ENCODE results near the gene KRTAP4-7.
"Not testable (repeated sequence)": the region's sequence is repeated elsewhere in the genome, so short reads cannot be mapped to it uniquely, and the experiment has no call there.

The KRTAP4-7 gene

GRCh38 chr17:41058741-41059140 lies 25.2 kb upstream of the KRTAP4-7 start:
- H3K27ac Mint-ChIP-seq: no peak overlapping the region
- peaks cover 24% of the 10 kb centered on the region for H3K27me3 Mint-ChIP-seq
- H3K4me3 Mint-ChIP-seq: no peak overlapping the region
- H3K9me3 Mint-ChIP-seq: peaks cover 2% of the 10 kb centered on the region
- no peaks in the 10 kb centered on the region for H3K4me1 Mint-ChIP-seq
- DNase-seq (ENCODE audit: low spot score in 2 of 2) (no peak), ATAC-seq (ENCODE audit: low read depth) (no peak)
- H3K36me3 Mint-ChIP-seq: peaks cover 2% of the 10 kb centered on the region

- H3K4me3 Mint-ChIP-seq; ATAC-seq (ENCODE audit: low read depth); H3K4me1 Mint-ChIP-seq; H3K27ac Mint-ChIP-seq; H3K9me3 Mint-ChIP-seq; H3K36me3 Mint-ChIP-seq; DNase-seq (ENCODE audit: low spot score in 2 of 2): not testable (repeated sequence)
- H3K27me3 Mint-ChIP-seq: peaks cover 21% of the 10 kb centered on the region
These were observed 24.5 kb upstream of the KRTAP4-7 start for GRCh38 chr17:41059276-41060051.

- no peak for DNase-seq (ENCODE audit: low spot score in 2 of 2)
- H3K9me3 Mint-ChIP-seq: peaks cover 2% of the 10 kb centered on the region
- no peak for ATAC-seq (ENCODE audit: low read depth)
- H3K36me3 Mint-ChIP-seq: peaks cover 2% of the 10 kb centered on the region
- H3K27me3 Mint-ChIP-seq: peaks cover 21% of the 10 kb centered on the region
- H3K4me3 Mint-ChIP-seq: no peak within 1 kb of the TSS
- H3K27ac Mint-ChIP-seq: no peak within 1 kb of the TSS
- no peaks in the 10 kb centered on the region for H3K4me1 Mint-ChIP-seq
These were observed 23.8 kb upstream of the KRTAP4-7 start, which contains the start of gene KRTAP2-3 for GRCh38 chr17:41060052-41060604. Gene KRTAP2-3, minus strand, starts transcription at chr17:41060114. Its CDS starts 64 bp downstream, at chr17:41060050.

DNA sequence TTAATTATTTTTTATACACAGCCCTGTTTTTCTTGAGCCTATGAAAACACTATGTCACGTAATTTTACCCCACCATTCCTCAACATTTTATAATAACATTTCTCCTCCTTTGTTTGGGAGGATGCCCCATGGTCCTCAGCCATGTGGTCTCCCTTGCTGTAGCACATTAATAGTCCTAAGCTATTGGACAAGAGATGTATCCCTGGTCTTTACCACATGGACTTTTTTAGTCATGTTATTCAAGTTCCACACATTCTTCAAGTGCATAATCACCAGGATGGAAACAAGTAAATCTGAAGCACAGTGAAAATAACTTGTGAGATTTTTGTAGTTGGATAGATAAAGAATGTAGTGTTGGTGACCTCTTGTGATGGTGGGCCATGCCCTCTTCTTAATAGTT lies 22.0 kb upstream of the KRTAP4-7 start:
- Mint-ChIP-seq H3K27me3 (peaks cover 25% of the 10 kb centered on the region), H3K36me3 (peaks cover 2% of the 10 kb centered on the region), H3K4me3 (no peak overlapping the region), H3K4me1 (no peaks in the 10 kb centered on the region), H3K9me3 (peaks cover 2% of the 10 kb centered on the region), H3K27ac (no peak overlapping the region)
- DNase-seq (ENCODE audit: low spot score in 2 of 2): no peak
- no peak for ATAC-seq (ENCODE audit: low read depth)

- DNase-seq (ENCODE audit: low spot score in 2 of 2) (no peak), ATAC-seq (ENCODE audit: low read depth) (no peak)
- H3K4me1 Mint-ChIP-seq: no peaks in the 10 kb centered on the region
- no peak overlapping the region for H3K27ac Mint-ChIP-seq
- H3K4me3 Mint-ChIP-seq: no peak overlapping the region
- H3K36me3 Mint-ChIP-seq: no peaks in the 10 kb centered on the region
- H3K27me3 Mint-ChIP-seq: peaks cover 20% of the 10 kb centered on the region
- H3K9me3 Mint-ChIP-seq: no peaks in the 10 kb centered on the region
These were observed 20.5 kb upstream of the KRTAP4-7 start for GRCh38 chr17:41063449-41063848.

DNA sequence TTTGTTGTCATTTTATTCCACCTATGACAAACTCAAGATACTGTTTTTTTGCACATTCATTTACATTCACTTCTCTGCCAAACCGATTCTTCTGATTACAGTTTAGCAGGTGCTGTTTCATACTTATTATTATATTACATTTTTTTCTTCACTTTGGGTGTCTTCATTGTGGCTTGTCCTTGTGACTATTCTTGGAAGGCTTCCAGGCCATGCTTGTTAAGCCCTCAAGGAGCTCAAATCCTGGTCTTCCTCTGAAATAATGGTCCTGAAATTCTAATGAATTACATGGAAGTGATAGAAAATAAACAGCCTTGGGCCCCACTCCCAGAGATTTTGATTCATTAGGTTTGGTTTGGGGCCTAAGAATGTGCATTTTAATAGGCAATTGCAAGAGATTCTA lies 19.6 kb upstream of the KRTAP4-7 start:
- no peaks in the 10 kb centered on the region for H3K9me3 Mint-ChIP-seq
- no peak overlapping the region for H3K4me3 Mint-ChIP-seq
- H3K36me3 Mint-ChIP-seq: no peaks in the 10 kb centered on the region
- no peaks in the 10 kb centered on the region for H3K4me1 Mint-ChIP-seq
- ATAC-seq (ENCODE audit: low read depth): no peak
- no peak overlapping the region for H3K27ac Mint-ChIP-seq
- peaks cover 20% of the 10 kb centered on the region for H3K27me3 Mint-ChIP-seq
- DNase-seq (ENCODE audit: low spot score in 2 of 2): no peak

GRCh38 chr17:41065016-41065689 lies 18.8 kb upstream of the KRTAP4-7 start:
- H3K27me3 Mint-ChIP-seq: peaks cover 19% of the 10 kb centered on the region
- not testable (repeated sequence) for ATAC-seq (ENCODE audit: low read depth); H3K4me1 Mint-ChIP-seq; H3K4me3 Mint-ChIP-seq; H3K36me3 Mint-ChIP-seq; DNase-seq (ENCODE audit: low spot score in 2 of 2); H3K27ac Mint-ChIP-seq; H3K9me3 Mint-ChIP-seq

DNA sequence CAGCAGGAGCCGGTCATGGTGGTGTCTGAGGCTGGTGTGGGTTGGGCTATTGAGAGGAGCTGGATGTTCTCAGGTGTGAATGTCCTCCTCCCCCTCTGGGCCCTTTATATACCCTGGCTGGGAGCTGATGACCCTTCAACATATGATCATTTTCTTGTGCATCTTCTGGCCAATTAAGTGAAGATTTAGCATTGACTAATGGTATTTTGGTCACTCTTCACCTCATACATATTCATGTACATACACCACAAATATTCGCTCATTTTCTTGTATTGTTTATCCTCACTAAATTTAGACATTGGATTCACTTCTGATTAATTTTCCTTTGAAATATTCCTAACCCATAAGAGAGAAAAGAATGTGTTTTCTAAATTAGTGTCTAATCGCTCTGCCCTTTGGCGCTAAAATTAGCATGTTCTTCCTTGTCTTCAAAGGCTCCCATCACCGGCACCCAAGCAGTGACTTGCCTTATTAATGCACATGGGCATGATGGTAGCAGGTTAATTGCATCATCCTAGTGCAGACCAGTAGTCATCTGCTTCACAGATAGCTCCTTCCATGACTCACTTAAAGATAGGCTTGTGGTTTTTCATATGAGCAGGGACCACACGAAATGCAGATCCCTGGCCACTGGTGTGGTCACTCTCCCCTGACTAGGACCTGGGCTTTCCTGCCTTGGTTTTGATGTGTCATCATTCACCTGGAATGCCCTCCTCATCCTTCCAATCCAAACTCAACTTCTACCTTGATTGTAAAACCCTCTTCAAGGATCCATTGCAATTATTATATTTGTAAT lies 17.9 kb upstream of the KRTAP4-7 start, which contains the start of gene KRTAP2-4:
TSS of gene KRTAP2-4 (minus strand) at position 51 of the 796 bp plus-strand sequence. CDS start at position 17, 34 bp downstream.
- ATAC-seq (ENCODE audit: low read depth) (no peak), DNase-seq (ENCODE audit: low spot score in 2 of 2) (no peak)
- H3K4me1 Mint-ChIP-seq: no peaks in the 10 kb centered on the region
- H3K36me3 Mint-ChIP-seq: no peaks in the 10 kb centered on the region
- peaks cover 13% of the 10 kb centered on the region for H3K27me3 Mint-ChIP-seq
- no peak within 1 kb of the TSS for H3K27ac Mint-ChIP-seq
- H3K4me3 Mint-ChIP-seq: no peak within 1 kb of the TSS
- no peaks in the 10 kb centered on the region for H3K9me3 Mint-ChIP-seq

GRCh38 chr17:41067281-41067680 lies 16.7 kb upstream of the KRTAP4-7 start:
- peaks cover 16% of the 10 kb centered on the region for H3K27me3 Mint-ChIP-seq
- no peak for DNase-seq (ENCODE audit: low spot score in 2 of 2)
- H3K36me3 Mint-ChIP-seq: no peaks in the 10 kb centered on the region
- no peaks in the 10 kb centered on the region for H3K4me1 Mint-ChIP-seq
- no peak for ATAC-seq (ENCODE audit: low read depth)
- H3K27ac Mint-ChIP-seq: no peak overlapping the region
- H3K9me3 Mint-ChIP-seq: no peaks in the 10 kb centered on the region
- H3K4me3 Mint-ChIP-seq: no peak overlapping the region

DNA sequence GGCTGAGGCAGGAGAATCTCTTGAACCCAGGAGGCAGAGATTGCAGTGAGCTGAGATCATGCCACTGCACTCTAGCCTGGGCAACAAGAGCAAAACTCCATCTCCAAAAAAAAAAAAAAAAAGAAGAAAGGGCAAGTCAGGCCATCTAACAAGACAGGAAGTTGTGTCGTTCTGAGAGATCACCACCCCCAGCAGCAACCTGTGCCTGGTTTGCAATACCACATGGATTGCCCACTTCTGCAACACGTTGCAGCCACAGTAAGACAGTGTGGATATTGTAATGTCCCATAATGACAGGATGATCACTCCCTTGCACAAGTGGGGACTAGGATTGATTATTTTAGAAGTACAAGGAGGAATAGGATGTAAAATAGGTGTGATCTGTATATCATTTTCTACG lies 14.9 kb upstream of the KRTAP4-7 start:
- Mint-ChIP-seq H3K4me1 (no peaks in the 10 kb centered on the region), H3K9me3 (no peaks in the 10 kb centered on the region), H3K27me3 (peaks cover 14% of the 10 kb centered on the region), H3K27ac (no peak overlapping the region), H3K36me3 (no peaks in the 10 kb centered on the region), H3K4me3 (no peak overlapping the region)
- DNase-seq (ENCODE audit: low spot score in 2 of 2): no peak
- no peak for ATAC-seq (ENCODE audit: low read depth)

DNA sequence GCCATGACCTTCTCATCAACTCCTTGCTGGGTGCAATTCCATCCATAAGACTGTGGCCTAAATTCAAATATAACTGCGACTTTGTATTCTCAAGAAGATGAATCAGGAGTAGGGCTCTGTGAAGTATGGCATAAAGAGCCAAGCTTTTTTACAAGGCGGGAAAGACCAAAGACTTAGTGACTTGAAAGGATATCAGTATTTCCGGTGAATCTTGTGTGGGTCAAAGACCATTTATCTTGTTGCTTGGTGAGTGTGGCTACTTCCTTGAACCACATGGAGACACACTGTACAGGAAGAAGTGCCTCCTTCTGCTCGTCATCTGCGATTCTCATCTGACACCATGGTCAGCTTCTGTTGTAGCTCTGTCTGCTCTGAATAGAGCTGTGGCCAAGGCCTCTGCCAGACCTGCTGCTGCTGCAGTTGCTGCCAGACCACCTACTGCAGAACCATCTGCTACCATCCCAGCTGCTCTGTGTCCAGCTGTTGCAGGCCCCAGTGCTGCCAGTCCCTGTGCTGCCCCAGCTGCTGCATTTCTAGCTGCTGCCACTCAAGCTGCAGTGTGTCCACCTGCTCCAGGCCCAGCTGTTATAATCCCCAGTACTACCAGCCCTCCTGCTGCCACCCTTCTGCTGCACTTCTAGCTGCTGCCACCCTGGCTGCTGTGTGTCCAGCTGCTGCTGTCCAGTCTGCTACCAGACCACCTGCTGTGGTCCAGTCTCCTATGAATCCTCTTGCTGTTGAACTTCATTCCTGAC lies 12.2 kb upstream of the KRTAP4-7 start:
- Mint-ChIP-seq H3K4me1 (no peaks in the 10 kb centered on the region), H3K4me3 (no peak overlapping the region), H3K27me3 (peaks cover 14% of the 10 kb centered on the region), H3K36me3 (no peaks in the 10 kb centered on the region), H3K27ac (no peak overlapping the region), H3K9me3 (peaks cover 4% of the 10 kb centered on the region)
- ATAC-seq (ENCODE audit: low read depth) (no peak), DNase-seq (ENCODE audit: low spot score in 2 of 2) (no peak)

GRCh38 chr17:41073676-41074075 lies 10.3 kb upstream of the KRTAP4-7 start:
- DNase-seq (ENCODE audit: low spot score in 2 of 2) (no peak), ATAC-seq (ENCODE audit: low read depth) (no peak)
- H3K4me3 Mint-ChIP-seq: no peak overlapping the region
- no peaks in the 10 kb centered on the region for H3K36me3 Mint-ChIP-seq
- H3K4me1 Mint-ChIP-seq: no peaks in the 10 kb centered on the region
- H3K9me3 Mint-ChIP-seq: peaks cover 5% of the 10 kb centered on the region
- H3K27me3 Mint-ChIP-seq: peaks cover 10% of the 10 kb centered on the region
- no peak overlapping the region for H3K27ac Mint-ChIP-seq

DNA sequence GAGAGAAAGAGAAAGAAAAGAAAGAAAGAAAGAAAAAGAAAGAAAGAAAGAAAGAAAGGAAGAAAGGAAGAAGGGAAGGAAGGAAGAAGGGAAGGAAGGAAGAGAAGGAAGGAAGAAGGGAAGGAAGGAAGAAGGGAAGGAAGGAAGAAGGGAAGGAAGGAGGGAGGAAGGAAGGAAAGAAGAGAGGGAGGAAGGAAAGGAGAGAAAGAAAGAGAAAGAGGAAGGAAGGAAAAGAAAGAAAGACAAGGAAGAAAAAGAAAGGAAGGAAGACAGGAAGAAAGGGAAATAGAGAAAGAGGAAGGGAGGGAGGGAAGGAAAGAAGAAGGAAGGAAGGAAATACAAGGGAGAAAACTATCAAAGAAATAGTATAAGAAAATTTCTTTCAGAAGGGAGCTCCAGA lies 7.2 kb upstream of the KRTAP4-7 start:
- H3K4me3 Mint-ChIP-seq: no peak overlapping the region
- H3K4me1 Mint-ChIP-seq: no peaks in the 10 kb centered on the region
- no peak for ATAC-seq (ENCODE audit: low read depth)
- H3K9me3 Mint-ChIP-seq: peaks cover 9% of the 10 kb centered on the region
- H3K27me3 Mint-ChIP-seq: peaks cover 12% of the 10 kb centered on the region
- H3K36me3 Mint-ChIP-seq: no peaks in the 10 kb centered on the region
- no peak overlapping the region for H3K27ac Mint-ChIP-seq
- DNase-seq (ENCODE audit: low spot score in 2 of 2): no peak

Data from memory B cell (primary cell).